CD4-positive, alpha-beta T cell (primary cell): ENCODE results near the gene GBA2. TPM values are rescaled to one million over a fixed set of nuclear protein-coding genes. Genes with fewer than 3 reads are reported as not detected.
A peak's percentile ranks its signal among the peaks of the same experiment; 100 is the strongest.

Experiments
- ATAC-seq: fragments of 200-7000 bp; cut with Tn5 transposase; one replicate; pipeline ENCODE4 v1.10.0; 2022; ENCODE audit warnings: mild to moderate bottlenecking; ENCODE audit not compliant: poor library complexity
- CTCF ChIA-PET: fragments of 350-600 bp; sonication (Branson Sonifier 250); formaldehyde crosslinking; loops from one replicate; lab custom pipeline; 2021; ENCODE audit warnings: antibody characterized with exemption, inconsistent platforms; lab: Charles Lee
- POLR2A ChIA-PET: fragments of 350-600 bp; sonication (Branson Sonifier 250); formaldehyde crosslinking; loops from one replicate; lab custom pipeline; 2021; ENCODE audit warnings: antibody characterized with exemption, inconsistent platforms; lab: Charles Lee
- DNase-seq, 14 experiments: peaks; one replicate each; pipeline ENCODE4 v3.0.0-alpha.2; 2013 to 2020; ENCODE audit warnings: mixed read lengths in 2 of 14
- H3K27ac ChIP-seq, 2 donors: one replicate each; pipeline versions ENCODE4 v1.5.1 to v1.7.0; 2013; ENCODE audit warnings: low read length in 2 of 2, low read depth in 1 of 2, mild to moderate bottlenecking in 1 of 2
- H3K27me3 ChIP-seq, 2 experiments: 1 replicate in 1 of 2; 2 replicates in 1 of 2; pipeline versions ENCODE4 v1.6.1 to v1.7.0; 2013; ENCODE audit warnings: low read length in 2 of 2, control low read depth in 1 of 2, mild to moderate bottlenecking in 1 of 2, moderate library complexity in 1 of 2; ENCODE audit not compliant: insufficient read depth in 2 of 2, control insufficient read depth in 1 of 2
- H3K36me3 ChIP-seq: one replicate; pipeline ENCODE4 v1.6.1; 2013; ENCODE audit warnings: low read length, control low read depth; ENCODE audit not compliant: insufficient read depth
- H3K4me1 ChIP-seq: one replicate; pipeline ENCODE4 v1.6.1; 2013; ENCODE audit warnings: low read length, control low read depth; ENCODE audit not compliant: insufficient read depth
- H3K4me3 ChIP-seq: one replicate; pipeline ENCODE4 v1.5.1; 2013; ENCODE audit warnings: mild to moderate bottlenecking, low read length, moderate library complexity
- H3K9me3 ChIP-seq, 2 experiments: 1 replicate in 1 of 2; 2 replicates in 1 of 2; pipeline versions ENCODE4 v1.6.1 to v1.7.0; 2013; ENCODE audit warnings: low read length in 2 of 2, mild to moderate bottlenecking in 2 of 2, control low read depth in 1 of 2, moderate library complexity in 1 of 2; ENCODE audit not compliant: control insufficient read depth in 1 of 2, insufficient read depth in 1 of 2
- H3K27ac Mint-ChIP-seq: one replicate; pipeline ENCODE4 v1.8.0; 2020; ENCODE audit warnings: mixed read lengths
- H3K27me3 Mint-ChIP-seq: one replicate; pipeline ENCODE4 v1.8.0; 2021; ENCODE audit warnings: mixed read lengths
- H3K36me3 Mint-ChIP-seq: one replicate; pipeline ENCODE4 v1.8.0; 2021; ENCODE audit warnings: low read depth, mixed read lengths
- H3K4me1 Mint-ChIP-seq: one replicate; pipeline ENCODE4 v1.8.0; 2021; ENCODE audit warnings: low read depth, mixed read lengths
- H3K4me3 Mint-ChIP-seq: one replicate; pipeline ENCODE4 v1.8.0; 2020; ENCODE audit warnings: mild to moderate bottlenecking, mixed read lengths
- H3K9me3 Mint-ChIP-seq: one replicate; pipeline ENCODE4 v1.8.0; 2020; ENCODE audit warnings: mixed read lengths
- intact Hi-C, 2 experiments: fragments of 100-400 bp; cut with DNase I in 1 of 2; cut with micrococcal nuclease in 1 of 2; formaldehyde crosslinking; loops; one replicate each; pipeline versions ENCODE4 v1.15.1 to v1.9.0; 2023 to 2025; cut with DNase I, micrococcal nuclease
- total RNA-seq, 174 experiments: library from RNA in 2 of 174; stranded (reverse) in 2 of 174; gene quantifications; one replicate each; pipeline ENCODE4 v1.2.3 and lab custom pipeline; 2021 to 2026
- TF ChIP-seq, protein P1 (sequence below): fragments of 200-600 bp; IDR thresholded peaks from one replicate; pipeline ENCODE4 v1.8.0; 2022; ENCODE audit warnings: antibody characterized with exemption, mild to moderate bottlenecking

Gene GBA2
- total RNA-seq, 2 experiments from 2014 or later = 17.3 to 18.6 TPM

DNA sequence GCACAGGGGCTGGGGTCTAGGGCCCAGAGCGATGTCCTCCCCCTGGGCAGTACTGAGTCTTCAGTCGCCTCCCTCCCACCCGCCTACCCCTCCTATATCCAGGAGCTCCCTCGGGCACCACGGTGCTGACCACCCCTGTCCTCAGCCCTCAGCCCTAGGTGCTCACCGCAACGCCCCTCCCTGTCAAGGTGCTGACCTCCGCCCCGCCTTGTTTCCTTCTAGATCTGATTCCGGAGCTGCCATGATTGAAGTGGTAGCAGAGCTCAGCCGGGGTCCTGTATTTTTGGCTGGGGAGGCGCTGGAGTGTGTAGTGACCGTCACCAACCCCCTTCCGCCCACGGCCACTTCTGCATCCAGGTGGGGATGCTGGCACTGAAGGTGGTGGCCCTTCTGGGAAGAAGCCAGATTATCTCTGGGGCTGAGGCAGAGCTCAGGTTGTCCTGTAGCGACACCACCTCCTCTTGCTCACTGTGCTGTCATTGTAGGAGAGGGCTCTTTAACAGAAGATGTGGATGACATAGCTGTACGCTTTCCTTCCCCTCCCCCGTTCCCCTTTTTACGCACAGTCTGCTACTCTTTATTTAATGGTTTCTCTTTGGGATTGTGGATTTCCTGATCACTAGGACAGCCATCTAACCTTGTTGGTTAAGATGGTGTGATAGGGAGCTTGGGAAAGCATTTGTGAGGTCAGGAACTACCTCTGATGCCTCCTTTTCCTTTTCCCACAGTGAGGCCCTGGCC lies 657 bp upstream of the GBA2 start:
- peak in 11 of 14 experiments; percentile 20 to 72 (median 38) for DNase-seq
- peaks cover 48% of the 10 kb centered on the region for H3K4me1 ChIP-seq
- H3K27me3 Mint-ChIP-seq = no peaks in the 10 kb centered on the region
- H3K27me3 ChIP-seq = no peaks in the 10 kb centered on the region
- POLR2A ChIA-PET = interaction anchor here (0.6 to 4.2 kb wide), 11 partner anchors 9 to 1717 kb away, joined by 3 to 73 read pairs (median 10); partner anchors contain the start of genes ARHGEF39, CCDC107, CREB3 and RMRP
- CTCF ChIA-PET = interaction anchor here (0.6 to 3.5 kb wide), 10 partner anchors 14 to 670 kb away, joined by 3 to 32 read pairs (median 6); partner anchors contain the start of genes CREB3, FANCG and TLN1
- H3K36me3 ChIP-seq = peaks cover 44% of the 10 kb centered on the region
- peaks cover 54% of the 10 kb centered on the region for H3K36me3 Mint-ChIP-seq
- peak; percentile 77 for ATAC-seq
- peak overlapping the region; percentile 88 for H3K27ac Mint-ChIP-seq
- H3K9me3 ChIP-seq = no peaks in the 10 kb centered on the region
- intact Hi-C loops = loop anchor here (1.0 to 10.0 kb wide), 6 partner anchors 13 to 1225 kb away; partner anchors contain the start of genes CREB3 (in 2 of the 2), TLN1 (in 2 of the 2), ENHO (in 1 of the 2) and SPAG8 (in 1 of the 2)
- peaks cover 51% of the 10 kb centered on the region for H3K4me1 Mint-ChIP-seq
- TF ChIP-seq, protein P1, sequence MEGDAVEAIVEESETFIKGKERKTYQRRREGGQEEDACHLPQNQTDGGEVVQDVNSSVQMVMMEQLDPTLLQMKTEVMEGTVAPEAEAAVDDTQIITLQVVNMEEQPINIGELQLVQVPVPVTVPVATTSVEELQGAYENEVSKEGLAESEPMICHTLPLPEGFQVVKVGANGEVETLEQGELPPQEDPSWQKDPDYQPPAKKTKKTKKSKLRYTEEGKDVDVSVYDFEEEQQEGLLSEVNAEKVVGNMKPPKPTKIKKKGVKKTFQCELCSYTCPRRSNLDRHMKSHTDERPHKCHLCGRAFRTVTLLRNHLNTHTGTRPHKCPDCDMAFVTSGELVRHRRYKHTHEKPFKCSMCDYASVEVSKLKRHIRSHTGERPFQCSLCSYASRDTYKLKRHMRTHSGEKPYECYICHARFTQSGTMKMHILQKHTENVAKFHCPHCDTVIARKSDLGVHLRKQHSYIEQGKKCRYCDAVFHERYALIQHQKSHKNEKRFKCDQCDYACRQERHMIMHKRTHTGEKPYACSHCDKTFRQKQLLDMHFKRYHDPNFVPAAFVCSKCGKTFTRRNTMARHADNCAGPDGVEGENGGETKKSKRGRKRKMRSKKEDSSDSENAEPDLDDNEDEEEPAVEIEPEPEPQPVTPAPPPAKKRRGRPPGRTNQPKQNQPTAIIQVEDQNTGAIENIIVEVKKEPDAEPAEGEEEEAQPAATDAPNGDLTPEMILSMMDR = no peak
- H3K4me3 Mint-ChIP-seq = peak overlapping the region; percentile 99
- peak overlapping the region; percentile 65 to 85 for H3K27ac ChIP-seq
- no peaks in the 10 kb centered on the region for H3K9me3 Mint-ChIP-seq
- peak overlapping the region; percentile 98 for H3K4me3 ChIP-seq

DNA sequence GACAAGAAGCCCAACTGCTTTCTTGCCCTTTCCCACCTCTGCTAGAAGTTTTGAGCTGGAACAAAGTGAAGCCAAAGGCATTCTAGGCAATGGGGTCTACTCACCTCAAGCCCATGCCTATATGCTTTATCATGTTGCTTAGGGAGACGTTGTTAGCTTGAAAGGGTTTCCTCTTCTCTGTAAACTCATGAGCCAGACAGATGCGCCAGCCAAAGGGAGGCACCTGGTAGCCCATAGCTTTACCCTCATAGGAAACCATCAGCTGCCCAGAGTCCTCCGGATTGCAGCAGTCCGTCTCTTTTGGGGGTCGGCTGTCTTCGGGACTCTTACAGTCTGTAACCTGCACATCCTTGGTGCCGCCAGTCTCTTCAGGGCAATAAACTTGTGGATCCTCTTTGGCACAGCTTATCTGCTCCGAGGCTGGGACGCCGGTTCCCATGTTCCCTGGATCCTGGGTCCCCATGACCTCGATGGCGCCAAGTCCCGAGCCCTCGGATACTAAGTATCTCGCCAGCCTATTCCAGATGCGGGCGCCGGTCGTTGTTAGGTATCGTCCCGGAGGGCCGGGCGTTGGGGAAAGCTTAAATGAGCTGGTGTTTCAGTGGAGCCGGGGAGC lies 678 bp downstream of the GBA2 start:
- Mint-ChIP-seq H3K4me3 (peak overlapping the region; percentile 90), H3K4me1 (peaks cover 54% of the 10 kb centered on the region), H3K36me3 (peaks cover 59% of the 10 kb centered on the region), H3K27ac (peak overlapping the region; percentile 40), H3K27me3 (no peaks in the 10 kb centered on the region), H3K9me3 (no peaks in the 10 kb centered on the region)
- TF ChIP-seq, protein P1 = no peak
- Histone ChIP-seq H3K27ac (peak overlapping the region; percentile 60 to 65), H3K9me3 (no peaks in the 10 kb centered on the region), H3K27me3 (no peaks in the 10 kb centered on the region), H3K4me3 (peak overlapping the region; percentile 98), H3K36me3 (peaks cover 46% of the 10 kb centered on the region), H3K4me1 (peaks cover 48% of the 10 kb centered on the region)
- ChIA-PET POLR2A (interaction anchor here (0.7 to 4.2 kb wide), 16 partner anchors 9 to 145 kb away, joined by 3 to 73 read pairs (median 8); partner anchors contain the start of genes CCDC107, CREB3, RMRP and SPAG8), CTCF (interaction anchor here (1.2 to 3.5 kb wide), 14 partner anchors 9 to 145 kb away, joined by 3 to 32 read pairs (median 6); partner anchors contain the start of genes CCDC107, CREB3, RMRP and TLN1)
- ATAC-seq = peak; percentile 18
- intact Hi-C loops = loop anchor here (2.0 to 10.0 kb wide), 4 partner anchors 16 to 1224 kb away; partner anchors contain the start of genes CREB3 (in 1 of the 2), ENHO (in 1 of the 2), SPAG8 (in 1 of the 2) and TLN1 (in 1 of the 2)
- peak in 4 of 14 experiments; percentile 6 to 36 (median 30) for DNase-seq

DNA sequence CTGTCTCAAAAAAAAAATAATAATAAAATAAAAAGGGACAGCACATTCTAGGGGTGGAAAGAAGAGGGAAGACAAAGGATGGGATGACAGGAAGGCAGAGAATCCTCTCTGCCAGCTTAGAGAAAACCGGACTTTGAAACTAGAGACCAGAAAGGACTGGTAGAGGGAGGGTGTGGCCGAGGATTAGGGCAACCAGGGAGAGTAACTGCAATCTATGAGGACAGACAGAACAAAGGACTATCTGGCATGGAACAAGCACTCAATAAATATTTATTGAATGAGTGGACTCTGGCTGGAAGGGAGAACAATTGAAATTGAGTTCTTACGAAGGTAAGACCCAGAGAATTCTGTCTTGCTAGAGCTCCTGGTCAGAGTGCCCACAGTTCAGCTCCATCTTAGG lies 2.4 kb downstream of the GBA2 start:
- no peak overlapping the region for H3K27ac Mint-ChIP-seq
- H3K4me3 Mint-ChIP-seq = peak overlapping the region; percentile 90
- H3K4me1 ChIP-seq = peaks cover 54% of the 10 kb centered on the region
- H3K9me3 Mint-ChIP-seq = no peaks in the 10 kb centered on the region
- TF ChIP-seq, protein P1 = no peak
- ChIA-PET CTCF (interaction anchor here (0.8 to 3.0 kb wide), 4 partner anchors 10 to 79 kb away, joined by 3 to 13 read pairs (median 8); partner anchors contain the start of genes CREB3 and TLN1), POLR2A (interaction anchor here (0.9 to 4.2 kb wide), 4 partner anchors 11 to 143 kb away, joined by 3 to 73 read pairs (median 11); partner anchors contain the start of genes CCDC107, CREB3, RMRP and TLN1)
- DNase-seq = no peak
- peaks cover 62% of the 10 kb centered on the region for H3K4me1 Mint-ChIP-seq
- no peaks in the 10 kb centered on the region for H3K27me3 Mint-ChIP-seq
- H3K9me3 ChIP-seq = no peaks in the 10 kb centered on the region
- H3K4me3 ChIP-seq = no peak overlapping the region
- no peak overlapping the region for H3K27ac ChIP-seq
- intact Hi-C loops = loop anchor here (5.0 to 10.0 kb wide), 3 partner anchors 66 to 1222 kb away; partner anchors contain the start of genes ENHO (in 1 of the 2) and SPAG8 (in 1 of the 2)
- H3K27me3 ChIP-seq = no peaks in the 10 kb centered on the region
- peaks cover 59% of the 10 kb centered on the region for H3K36me3 Mint-ChIP-seq
- no peak for ATAC-seq
- peaks cover 44% of the 10 kb centered on the region for H3K36me3 ChIP-seq
